Measurements from ENCODE around the gene IL17RA.

- TF ChIP-seq POLR2A (IDR thresholded peaks at IDR 0.05) = no peak
- TF ChIP-seq EP300 (IDR thresholded peaks at IDR 0.05; ENCODE audit: low read depth) = no peak
- TF ChIP-seq, protein P1, sequence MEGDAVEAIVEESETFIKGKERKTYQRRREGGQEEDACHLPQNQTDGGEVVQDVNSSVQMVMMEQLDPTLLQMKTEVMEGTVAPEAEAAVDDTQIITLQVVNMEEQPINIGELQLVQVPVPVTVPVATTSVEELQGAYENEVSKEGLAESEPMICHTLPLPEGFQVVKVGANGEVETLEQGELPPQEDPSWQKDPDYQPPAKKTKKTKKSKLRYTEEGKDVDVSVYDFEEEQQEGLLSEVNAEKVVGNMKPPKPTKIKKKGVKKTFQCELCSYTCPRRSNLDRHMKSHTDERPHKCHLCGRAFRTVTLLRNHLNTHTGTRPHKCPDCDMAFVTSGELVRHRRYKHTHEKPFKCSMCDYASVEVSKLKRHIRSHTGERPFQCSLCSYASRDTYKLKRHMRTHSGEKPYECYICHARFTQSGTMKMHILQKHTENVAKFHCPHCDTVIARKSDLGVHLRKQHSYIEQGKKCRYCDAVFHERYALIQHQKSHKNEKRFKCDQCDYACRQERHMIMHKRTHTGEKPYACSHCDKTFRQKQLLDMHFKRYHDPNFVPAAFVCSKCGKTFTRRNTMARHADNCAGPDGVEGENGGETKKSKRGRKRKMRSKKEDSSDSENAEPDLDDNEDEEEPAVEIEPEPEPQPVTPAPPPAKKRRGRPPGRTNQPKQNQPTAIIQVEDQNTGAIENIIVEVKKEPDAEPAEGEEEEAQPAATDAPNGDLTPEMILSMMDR (IDR thresholded peaks at IDR 0.05) = no peak
Observed at GRCh38 chr22:17143101-17143500, 58.3 kb downstream of the IL17RA start.
